H9 (cell line): ENCODE data around the gene COPE. TPM values are rescaled to one million over a fixed set of nuclear protein-coding genes. Genes with fewer than 3 reads are reported as not detected.
A peak's percentile ranks its signal among the peaks of the same experiment; 100 is the strongest.

Experiments
- DNase-seq: peaks from one replicate; pipeline ENCODE4 v3.0.0-alpha.2; 2017
- H2AFZ ChIP-seq: one replicate; pipeline ENCODE4 v1.6.1; 2013; ENCODE audit warnings: mild to moderate bottlenecking, low read length, control low read depth, moderate library complexity
- H2AK5ac ChIP-seq: 2 replicates; pipeline ENCODE4 v1.6.1; 2013; ENCODE audit warnings: low read length, control low read depth, mixed read lengths; ENCODE audit not compliant: insufficient read length
- H2BK120ac ChIP-seq: one replicate; pipeline ENCODE4 v1.6.1; 2013; ENCODE audit warnings: low read depth, mild to moderate bottlenecking, low read length, control low read depth, inconsistent platforms; ENCODE audit not compliant: poor library complexity, severe bottlenecking
- H2BK12ac ChIP-seq: 2 replicates; pipeline ENCODE4 v1.6.1; 2013; ENCODE audit warnings: low read length, control low read depth, mixed read lengths, low read depth; ENCODE audit not compliant: insufficient read length
- H2BK15ac ChIP-seq: 2 replicates; pipeline ENCODE4 v1.6.1; 2013; ENCODE audit warnings: low read depth, low read length, control low read depth
- H2BK20ac ChIP-seq: one replicate; pipeline ENCODE4 v1.6.1; 2013; ENCODE audit warnings: low read depth, mild to moderate bottlenecking, low read length, control low read depth, inconsistent platforms; ENCODE audit not compliant: poor library complexity, severe bottlenecking
- H2BK5ac ChIP-seq: 2 replicates; pipeline ENCODE4 v1.6.1; 2013; ENCODE audit warnings: low read length, control low read depth, mixed read lengths; ENCODE audit not compliant: insufficient read length
- H3K14ac ChIP-seq: 2 replicates; pipeline ENCODE4 v1.6.1; 2013; ENCODE audit warnings: low read length, control low read depth; ENCODE audit not compliant: insufficient read depth
- H3K18ac ChIP-seq: 2 replicates; pipeline ENCODE4 v1.6.1; 2013; ENCODE audit warnings: low read depth, mild to moderate bottlenecking, mixed read lengths, low read length, control low read depth; ENCODE audit not compliant: insufficient read length
- H3K23ac ChIP-seq: 2 replicates; pipeline ENCODE4 v1.6.1; 2013; ENCODE audit warnings: low read length, control low read depth, mixed read lengths, low read depth; ENCODE audit not compliant: insufficient read length
- H3K23me2 ChIP-seq: 2 replicates; pipeline ENCODE4 v1.6.1; 2013; ENCODE audit warnings: low read depth, mild to moderate bottlenecking, mixed read lengths, low read length, control low read depth; ENCODE audit not compliant: insufficient read length, poor library complexity, severe bottlenecking
- H3K27ac ChIP-seq: 2 replicates; pipeline ENCODE4 v1.5.1; 2013; ENCODE audit warnings: low read length, control low read depth, mixed read lengths, low read depth; ENCODE audit not compliant: insufficient read length
- H3K27me3 ChIP-seq: 2 replicates; pipeline ENCODE4 v1.6.1; 2013; ENCODE audit warnings: low read length, control low read depth, inconsistent platforms; ENCODE audit not compliant: insufficient read depth
- H3K4ac ChIP-seq: 2 replicates; pipeline ENCODE4 v1.6.1; 2013; ENCODE audit warnings: low read depth, mild to moderate bottlenecking, control low read depth, inconsistent platforms, low read length, moderate library complexity
- H3K4me1 ChIP-seq: 2 replicates; pipeline ENCODE4 v1.6.1; 2013; ENCODE audit warnings: low read length, control low read depth, inconsistent platforms; ENCODE audit not compliant: insufficient read depth
- H3K4me2 ChIP-seq: 2 replicates; pipeline ENCODE4 v1.6.1; 2013; ENCODE audit warnings: low read length, control low read depth, mixed read lengths; ENCODE audit not compliant: insufficient read length, insufficient read depth
- H3K56ac ChIP-seq: 2 replicates; pipeline ENCODE4 v1.6.1; 2013; ENCODE audit warnings: low read depth, mild to moderate bottlenecking, mixed read lengths, low read length, control low read depth; ENCODE audit not compliant: insufficient read length
- H3K79me1 ChIP-seq: 2 replicates; pipeline ENCODE4 v1.6.1; 2013; ENCODE audit warnings: low read depth, mild to moderate bottlenecking, moderate library complexity, low read length, control low read depth, inconsistent platforms; ENCODE audit not compliant: insufficient read depth, poor library complexity, severe bottlenecking
- H3K79me2 ChIP-seq: 2 replicates; pipeline ENCODE4 v1.6.1; 2013; ENCODE audit warnings: low read length, control low read depth, inconsistent platforms; ENCODE audit not compliant: insufficient read depth
- H3K9ac ChIP-seq: 2 replicates; pipeline ENCODE4 v1.6.1; 2013; ENCODE audit warnings: low read length, control low read depth, mixed read lengths; ENCODE audit not compliant: insufficient read length; ENCODE audit errors: extremely low read depth
- H3K9me3 ChIP-seq: one replicate; pipeline ENCODE4 v1.6.1; 2013; ENCODE audit warnings: low read depth, low read length, inconsistent platforms; ENCODE audit not compliant: control insufficient read depth
- H3T11ph ChIP-seq: one replicate; pipeline ENCODE4 v1.6.1; 2013; ENCODE audit warnings: mild to moderate bottlenecking, low read length, control low read depth, inconsistent platforms
- H4K20me1 ChIP-seq: one replicate; pipeline ENCODE4 v1.6.1; 2013; ENCODE audit not compliant: control insufficient read depth, insufficient read length, insufficient read depth
- H4K5ac ChIP-seq: 2 replicates; pipeline ENCODE4 v1.6.1; 2013; ENCODE audit warnings: low read depth, mild to moderate bottlenecking, mixed read lengths, low read length, control low read depth; ENCODE audit not compliant: insufficient read length
- H4K8ac ChIP-seq: replicated peaks from 2 replicates; pipeline ENCODE4 v1.6.1; 2013; ENCODE audit warnings: low read length, control low read depth, mixed read lengths, low read depth; ENCODE audit not compliant: insufficient read length
- H4K91ac ChIP-seq: 2 replicates; pipeline ENCODE4 v1.6.1; 2013; ENCODE audit warnings: low read depth, mild to moderate bottlenecking, moderate library complexity, mixed read lengths, low read length, control low read depth; ENCODE audit not compliant: insufficient read length
- H3K27ac Mint-ChIP-seq, 3 experiments: 2 replicates in 2 of 3; 3 replicates in 1 of 3; pipeline ENCODE4 v1.8.0; 2020 to 2021; ENCODE audit warnings: mixed read lengths in 3 of 3, mild to moderate bottlenecking in 1 of 3, moderate library complexity in 1 of 3
- H3K27me3 Mint-ChIP-seq: 2 replicates; pipeline ENCODE4 v1.8.0; 2021; ENCODE audit warnings: low read depth, mild to moderate bottlenecking, moderate library complexity, mixed read lengths
- H3K36me3 Mint-ChIP-seq, 3 experiments: 2 replicates in 2 of 3; 3 replicates in 1 of 3; pipeline ENCODE4 v1.8.0; 2020 to 2021; ENCODE audit warnings: low read depth in 3 of 3, mixed read lengths in 3 of 3; ENCODE audit not compliant: insufficient read depth in 1 of 3
- H3K4me1 Mint-ChIP-seq, 2 experiments: 2 replicates each; pipeline ENCODE4 v1.8.0; 2020; ENCODE audit warnings: mixed read lengths in 2 of 2
- H3K4me3 Mint-ChIP-seq, 2 experiments: 2 replicates in 1 of 2; 3 replicates in 1 of 2; pipeline ENCODE4 v1.8.0; 2020 to 2021; ENCODE audit warnings: mild to moderate bottlenecking in 2 of 2, mixed read lengths in 2 of 2, moderate library complexity in 1 of 2
- H3K9me3 Mint-ChIP-seq, 2 experiments: 2 replicates in 1 of 2; 3 replicates in 1 of 2; pipeline ENCODE4 v1.8.0; 2020; ENCODE audit warnings: mild to moderate bottlenecking in 2 of 2, mixed read lengths in 2 of 2, moderate library complexity in 1 of 2
- WGBS: extraction: QIAGEN DNeasy Blood & Tissue Kit; methylation state at CpG from one replicate; pipeline ENCODE4 v1.1.7; 2013; ENCODE audit warnings: missing lambda C conversion rate, low lambda C conversion rate, mixed read lengths; ENCODE audit not compliant: insufficient read length; ENCODE audit errors: extremely low coverage; 5-methylcytosine and 5-hydroxymethylcytosine counted together
- total RNA-seq: library from RNA; stranded (reverse); gene quantifications from 2 replicates; pipeline ENCODE4 v1.2.1, GENCODE V29; 2021
- TF ChIP-seq, protein P1 (sequence below): fragments of 200-600 bp; sonication (generic); conservative IDR thresholded peaks from 3 replicates; pipeline ENCODE4 v1.8.0; 2021; ENCODE audit warnings: antibody characterized with exemption, mild to moderate bottlenecking

COPE gene
- total RNA-seq, 1 experiment from 2014 or later, result 198 TPM

DNA sequence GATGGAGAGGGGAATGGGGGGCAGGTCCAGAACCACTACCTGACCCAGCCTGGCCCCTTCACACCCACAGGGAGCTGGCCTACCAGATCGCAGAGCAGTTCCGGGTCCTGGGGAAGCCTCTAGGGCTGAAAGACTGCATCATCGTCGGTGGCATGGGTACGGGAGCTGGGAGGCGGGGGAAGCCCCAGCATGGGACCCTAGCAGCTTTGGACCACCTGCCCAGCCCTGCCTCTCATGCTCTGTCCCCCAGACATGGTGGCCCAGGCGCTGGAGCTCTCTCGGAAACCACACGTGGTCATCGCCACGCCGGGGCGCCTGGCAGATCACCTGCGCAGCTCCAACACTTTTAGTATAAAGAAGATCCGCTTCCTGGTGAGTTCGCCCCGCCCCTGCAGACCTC is 2.4 kb upstream of the COPE start:
- Histone ChIP-seq H4K20me1 (no peaks in the 10 kb centered on the region), H4K8ac (no peak overlapping the region), H3K27me3 (no peaks in the 10 kb centered on the region), H3K9ac (no peak overlapping the region), H3K23me2 (peaks cover 13% of the 10 kb centered on the region), H3K27ac (no peak overlapping the region), H2BK5ac (no peak overlapping the region), H3K18ac (no peak overlapping the region), H2BK12ac (no peak overlapping the region), H4K5ac (no peak overlapping the region), H3K79me2 (peaks cover 9% of the 10 kb centered on the region; the same call in 1 of the 2 replicates), H3K14ac (no peak overlapping the region), H4K91ac (no peak overlapping the region), H3K79me1 (peaks cover 7% of the 10 kb centered on the region), H3K4me1 (peaks cover 5% of the 10 kb centered on the region; the same call in 1 of the 2 replicates), H2AFZ (no peak overlapping the region), H2BK120ac (no peak overlapping the region), H3T11ph (no peak overlapping the region), H3K4me2 (no peak overlapping the region), H3K9me3 (no peaks in the 10 kb centered on the region), H3K4ac (no peak overlapping the region), H2BK20ac (no peak overlapping the region), H3K23ac (no peak overlapping the region), H2BK15ac (no peak overlapping the region), H3K56ac (no peak overlapping the region), H2AK5ac (no peak overlapping the region)
- H3K27me3 Mint-ChIP-seq, result no peaks in the 10 kb centered on the region; the same call in none of the 2 replicates
- WGBS, result no CpG with 5 or more reads among the region's 17 CpGs
- H3K27ac Mint-ChIP-seq, result no peak overlapping the region
- peaks cover 0 to 22% of the 10 kb centered on the region in 2 experiments for H3K4me1 Mint-ChIP-seq
- peak overlapping the region in 1 of 2 experiments; percentile 96; a peak in 3 of 5 replicates for H3K4me3 Mint-ChIP-seq
- no peaks in the 10 kb centered on the region; a peak in 2 of 5 replicates for H3K9me3 Mint-ChIP-seq
- H3K36me3 Mint-ChIP-seq, result peaks cover 13 to 48% (median 42%) of the 10 kb centered on the region in 3 experiments
- DNase-seq, result no peak
- TF ChIP-seq, protein P1, sequence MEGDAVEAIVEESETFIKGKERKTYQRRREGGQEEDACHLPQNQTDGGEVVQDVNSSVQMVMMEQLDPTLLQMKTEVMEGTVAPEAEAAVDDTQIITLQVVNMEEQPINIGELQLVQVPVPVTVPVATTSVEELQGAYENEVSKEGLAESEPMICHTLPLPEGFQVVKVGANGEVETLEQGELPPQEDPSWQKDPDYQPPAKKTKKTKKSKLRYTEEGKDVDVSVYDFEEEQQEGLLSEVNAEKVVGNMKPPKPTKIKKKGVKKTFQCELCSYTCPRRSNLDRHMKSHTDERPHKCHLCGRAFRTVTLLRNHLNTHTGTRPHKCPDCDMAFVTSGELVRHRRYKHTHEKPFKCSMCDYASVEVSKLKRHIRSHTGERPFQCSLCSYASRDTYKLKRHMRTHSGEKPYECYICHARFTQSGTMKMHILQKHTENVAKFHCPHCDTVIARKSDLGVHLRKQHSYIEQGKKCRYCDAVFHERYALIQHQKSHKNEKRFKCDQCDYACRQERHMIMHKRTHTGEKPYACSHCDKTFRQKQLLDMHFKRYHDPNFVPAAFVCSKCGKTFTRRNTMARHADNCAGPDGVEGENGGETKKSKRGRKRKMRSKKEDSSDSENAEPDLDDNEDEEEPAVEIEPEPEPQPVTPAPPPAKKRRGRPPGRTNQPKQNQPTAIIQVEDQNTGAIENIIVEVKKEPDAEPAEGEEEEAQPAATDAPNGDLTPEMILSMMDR, result no peak
